ENCODE data around the gene PPIG.
"Not testable (repeated sequence)": the region's sequence is repeated elsewhere in the genome, so short reads cannot be mapped to it uniquely, and the experiment has no call there.

DNA sequence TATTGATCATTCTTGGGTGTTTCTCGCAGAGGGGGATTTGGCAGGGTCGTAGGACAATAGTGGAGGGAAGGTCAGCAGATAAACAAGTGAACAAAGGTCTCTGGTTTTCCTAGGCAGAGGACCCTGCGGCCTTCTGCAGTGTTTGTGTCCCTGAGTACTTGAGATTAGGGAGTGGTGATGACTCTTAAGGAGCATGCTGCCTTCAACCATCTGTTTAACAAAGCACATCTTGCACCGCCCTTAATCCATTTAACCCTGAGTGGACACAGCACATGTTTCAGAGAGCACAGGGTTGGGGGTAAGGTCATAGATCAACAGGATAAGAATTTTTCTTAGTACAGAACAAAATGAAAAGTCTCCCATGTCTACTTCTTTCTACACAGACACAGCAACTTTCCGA, 9.6 kb upstream of the PPIG start:
- TF ChIP-seq, protein P1, sequence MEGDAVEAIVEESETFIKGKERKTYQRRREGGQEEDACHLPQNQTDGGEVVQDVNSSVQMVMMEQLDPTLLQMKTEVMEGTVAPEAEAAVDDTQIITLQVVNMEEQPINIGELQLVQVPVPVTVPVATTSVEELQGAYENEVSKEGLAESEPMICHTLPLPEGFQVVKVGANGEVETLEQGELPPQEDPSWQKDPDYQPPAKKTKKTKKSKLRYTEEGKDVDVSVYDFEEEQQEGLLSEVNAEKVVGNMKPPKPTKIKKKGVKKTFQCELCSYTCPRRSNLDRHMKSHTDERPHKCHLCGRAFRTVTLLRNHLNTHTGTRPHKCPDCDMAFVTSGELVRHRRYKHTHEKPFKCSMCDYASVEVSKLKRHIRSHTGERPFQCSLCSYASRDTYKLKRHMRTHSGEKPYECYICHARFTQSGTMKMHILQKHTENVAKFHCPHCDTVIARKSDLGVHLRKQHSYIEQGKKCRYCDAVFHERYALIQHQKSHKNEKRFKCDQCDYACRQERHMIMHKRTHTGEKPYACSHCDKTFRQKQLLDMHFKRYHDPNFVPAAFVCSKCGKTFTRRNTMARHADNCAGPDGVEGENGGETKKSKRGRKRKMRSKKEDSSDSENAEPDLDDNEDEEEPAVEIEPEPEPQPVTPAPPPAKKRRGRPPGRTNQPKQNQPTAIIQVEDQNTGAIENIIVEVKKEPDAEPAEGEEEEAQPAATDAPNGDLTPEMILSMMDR (IDR thresholded peaks at IDR 0.05): not testable (repeated sequence)
- TF ChIP-seq POLR2A (IDR thresholded peaks at IDR 0.05): not testable (repeated sequence)
